ENCODE data around the gene TTLL8.

DNA sequence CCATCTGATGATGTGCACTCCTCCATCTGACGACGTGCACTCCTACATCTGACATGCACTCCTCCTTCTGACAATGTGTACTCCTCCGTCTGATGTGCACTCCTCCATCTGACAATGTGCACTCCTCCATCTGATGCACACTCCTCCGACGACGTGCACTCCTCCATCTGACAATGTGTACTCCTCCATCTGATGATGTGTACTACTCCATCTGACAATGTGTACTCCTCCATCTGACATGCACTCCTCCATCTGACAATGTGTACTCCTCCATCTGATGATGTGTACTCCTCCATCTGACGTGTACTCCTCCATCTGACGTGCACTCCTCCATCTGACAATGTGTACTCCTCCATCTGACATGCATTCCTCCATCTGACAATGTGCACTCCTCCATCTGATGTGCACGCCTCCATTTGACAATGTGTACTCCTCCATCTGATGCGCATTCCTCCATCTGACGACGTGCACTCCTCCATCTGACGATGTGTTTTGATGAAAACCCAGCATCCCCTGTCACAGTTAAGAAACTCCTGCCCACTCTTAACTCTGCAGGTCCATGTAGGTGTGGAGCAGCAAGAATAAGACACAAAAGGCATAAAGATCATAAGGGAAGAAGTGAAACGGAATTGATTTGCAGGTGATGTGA is 35.8 kb downstream of the TTLL8 start:
- TF ChIP-seq, protein P1, sequence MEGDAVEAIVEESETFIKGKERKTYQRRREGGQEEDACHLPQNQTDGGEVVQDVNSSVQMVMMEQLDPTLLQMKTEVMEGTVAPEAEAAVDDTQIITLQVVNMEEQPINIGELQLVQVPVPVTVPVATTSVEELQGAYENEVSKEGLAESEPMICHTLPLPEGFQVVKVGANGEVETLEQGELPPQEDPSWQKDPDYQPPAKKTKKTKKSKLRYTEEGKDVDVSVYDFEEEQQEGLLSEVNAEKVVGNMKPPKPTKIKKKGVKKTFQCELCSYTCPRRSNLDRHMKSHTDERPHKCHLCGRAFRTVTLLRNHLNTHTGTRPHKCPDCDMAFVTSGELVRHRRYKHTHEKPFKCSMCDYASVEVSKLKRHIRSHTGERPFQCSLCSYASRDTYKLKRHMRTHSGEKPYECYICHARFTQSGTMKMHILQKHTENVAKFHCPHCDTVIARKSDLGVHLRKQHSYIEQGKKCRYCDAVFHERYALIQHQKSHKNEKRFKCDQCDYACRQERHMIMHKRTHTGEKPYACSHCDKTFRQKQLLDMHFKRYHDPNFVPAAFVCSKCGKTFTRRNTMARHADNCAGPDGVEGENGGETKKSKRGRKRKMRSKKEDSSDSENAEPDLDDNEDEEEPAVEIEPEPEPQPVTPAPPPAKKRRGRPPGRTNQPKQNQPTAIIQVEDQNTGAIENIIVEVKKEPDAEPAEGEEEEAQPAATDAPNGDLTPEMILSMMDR (IDR thresholded peaks at IDR 0.05), result no peak
- no peak for TF ChIP-seq POLR2AphosphoS5 (IDR thresholded peaks at IDR 0.05)
